Suppressor macrophage treated with lipopolysaccharide for 4 hours (primary cell): ENCODE measurements around the gene DCLK1.

Experiments used
- DNase-seq: peaks from one replicate; pipeline ENCODE4 v3.0.0-alpha.2; 2020

The DCLK1 gene

DNA sequence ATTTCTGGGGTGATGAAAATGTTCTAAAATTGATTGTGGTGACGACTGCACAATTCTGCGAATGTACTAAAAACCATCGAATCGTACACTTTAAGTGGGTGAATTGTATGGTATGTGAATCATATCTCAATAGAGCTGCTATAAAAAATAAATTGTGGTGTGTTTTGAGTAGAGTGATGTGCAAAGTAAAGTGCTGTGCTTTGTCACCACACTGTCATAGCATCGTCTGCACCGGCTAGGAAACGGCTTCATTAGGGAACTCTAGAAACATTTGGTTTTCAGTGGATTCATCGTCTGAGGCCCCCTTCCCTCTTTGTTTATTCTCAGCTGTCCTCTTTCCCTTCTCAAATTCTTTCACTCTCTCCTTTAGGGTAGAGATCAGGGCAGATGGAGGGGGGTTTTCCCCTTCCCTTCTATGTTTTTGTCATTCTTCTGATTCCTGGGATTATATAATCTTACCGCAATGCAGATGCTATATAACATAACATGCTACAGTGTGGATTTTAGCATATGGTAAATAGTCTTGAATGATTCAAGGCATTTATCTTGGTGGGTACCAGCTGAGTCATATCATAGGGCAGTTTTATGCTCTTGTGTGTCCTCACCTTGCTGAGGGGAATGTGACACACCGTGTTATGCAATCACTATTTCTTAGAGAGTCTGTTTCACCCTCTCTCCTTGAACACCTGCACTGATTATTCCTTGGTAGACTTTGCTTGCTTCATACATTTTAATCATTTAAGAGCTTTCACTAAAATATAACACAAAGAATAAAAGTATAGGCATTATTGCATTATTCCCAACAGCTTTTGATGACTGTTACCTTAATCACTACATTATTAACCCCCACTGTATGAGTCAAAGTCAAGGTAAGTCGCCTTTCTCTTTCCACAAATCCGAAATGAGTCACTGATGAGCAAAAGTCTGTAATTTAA is 239.4 kb downstream of the DCLK1 start:
- DNase-seq = no peak

DNA sequence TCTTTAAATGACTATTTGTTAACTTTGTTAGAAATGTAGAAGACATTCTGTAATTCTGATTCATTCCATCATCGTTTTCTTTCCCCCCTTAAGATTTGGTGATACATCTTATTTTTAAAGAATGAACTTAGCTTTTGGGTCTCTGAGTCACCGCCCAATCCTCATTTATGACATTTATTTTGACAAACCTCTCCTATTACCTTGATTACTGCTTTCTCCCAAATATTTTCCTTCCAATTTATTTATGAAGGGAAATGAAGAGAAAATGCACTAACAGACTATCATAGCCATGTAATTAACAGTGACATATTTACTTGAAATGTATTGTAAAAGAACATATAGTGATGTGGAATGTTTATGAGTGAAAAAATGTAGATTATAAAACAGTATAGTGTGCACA is 241.6 kb downstream of the DCLK1 start:
- DNase-seq = no peak

DNA sequence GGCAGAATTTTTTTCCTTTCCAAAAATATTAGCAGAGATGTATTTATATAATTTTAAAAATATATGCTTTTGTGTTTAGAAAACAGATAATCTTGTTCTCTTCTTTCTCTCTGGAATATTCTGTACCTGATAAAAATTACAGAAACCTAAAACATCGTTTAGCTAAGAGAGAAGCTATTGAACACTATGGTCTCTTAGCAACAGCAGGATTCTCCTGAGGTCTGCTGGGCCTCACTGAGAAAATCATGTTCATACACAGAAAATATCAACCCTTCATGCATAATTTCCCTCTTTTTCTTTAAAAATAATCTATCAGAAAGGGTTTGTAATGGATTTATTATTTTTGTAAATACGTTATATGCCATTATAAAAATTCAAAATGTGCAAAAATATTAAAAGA is 242.2 kb downstream of the DCLK1 start:
- DNase-seq = no peak

DNA sequence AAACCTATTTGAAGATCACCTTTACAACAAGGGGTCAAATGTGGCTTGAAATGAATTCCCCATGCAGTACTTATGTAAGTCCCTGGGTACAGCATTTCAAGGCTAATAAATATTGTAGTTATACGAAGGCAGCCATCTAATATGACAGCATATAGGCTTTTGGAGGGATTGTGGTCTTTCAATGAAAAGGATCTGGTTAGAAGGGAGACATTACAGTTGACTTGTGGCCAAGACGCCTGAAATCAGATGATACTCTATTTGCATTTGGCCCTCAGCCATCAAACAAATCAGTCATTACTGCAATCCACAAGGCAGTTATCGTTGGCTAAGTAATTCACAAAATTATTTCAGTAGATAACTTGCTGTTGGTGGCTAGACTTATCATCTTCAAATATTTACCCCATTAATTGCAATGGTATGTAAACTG is 242.7 kb downstream of the DCLK1 start:
- DNase-seq = no peak

DNA sequence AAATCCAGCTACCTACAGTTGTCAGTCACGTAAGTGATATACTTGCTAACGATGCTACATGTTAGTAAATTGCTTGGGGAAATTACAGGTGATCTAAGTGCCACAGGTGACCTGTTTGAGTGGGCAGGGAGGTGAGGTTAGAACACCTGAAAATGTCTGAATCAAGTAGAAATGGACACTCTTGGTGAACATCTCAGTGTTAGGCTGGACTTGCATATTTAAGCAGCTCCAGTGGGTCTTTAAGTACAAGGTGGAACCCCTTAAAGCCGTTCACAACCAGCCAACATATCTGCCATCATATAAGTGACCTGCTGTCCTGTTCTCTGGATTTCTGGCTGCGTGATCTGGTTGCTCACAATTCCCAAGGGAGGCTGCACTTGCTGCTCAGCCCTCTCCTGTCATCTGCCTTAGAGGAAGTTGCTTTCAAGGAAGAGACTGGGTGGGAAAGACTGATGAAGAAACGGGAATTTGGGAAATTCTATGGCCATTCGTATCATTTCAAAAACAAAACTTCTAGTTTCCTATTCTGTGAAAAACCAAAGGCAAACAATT is 244.0 kb downstream of the DCLK1 start:
- no peak for DNase-seq

DNA sequence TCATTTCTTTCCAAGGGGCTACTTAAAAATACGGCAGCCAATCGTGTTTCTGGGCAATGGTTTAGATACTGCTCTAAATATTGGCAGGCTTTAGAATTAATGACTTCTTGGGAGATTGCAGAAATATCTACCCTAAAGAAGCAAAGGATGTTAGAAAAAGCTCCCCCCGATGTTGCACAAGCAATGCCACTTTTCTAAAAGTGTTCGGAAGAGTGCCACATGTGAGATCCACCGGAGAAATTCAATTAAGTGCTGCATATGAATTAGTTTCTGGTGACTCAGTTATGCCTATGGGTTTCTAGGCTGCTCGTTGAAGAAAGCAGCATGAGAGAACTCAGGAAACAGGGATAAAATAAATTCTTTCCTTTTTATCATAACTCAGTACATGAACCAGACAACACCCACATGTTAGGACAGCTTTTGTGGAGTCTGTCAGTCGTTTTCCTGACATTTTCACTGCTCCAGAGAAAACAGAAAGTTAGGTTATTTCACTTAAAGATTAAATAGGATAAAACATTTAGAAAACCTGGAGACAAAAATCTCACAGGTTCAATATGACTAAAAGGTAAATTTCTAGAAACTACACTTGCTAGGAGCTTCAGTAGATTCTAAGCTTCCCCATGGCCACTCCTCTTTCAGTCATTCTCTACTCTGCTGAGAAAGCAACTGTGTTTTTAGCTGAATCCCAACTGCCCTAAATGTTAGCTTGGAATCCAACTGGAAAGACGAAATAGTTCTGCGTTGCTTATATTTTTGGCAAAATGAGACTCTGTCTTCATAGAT is 244.7 kb downstream of the DCLK1 start:
- no peak for DNase-seq

DNA sequence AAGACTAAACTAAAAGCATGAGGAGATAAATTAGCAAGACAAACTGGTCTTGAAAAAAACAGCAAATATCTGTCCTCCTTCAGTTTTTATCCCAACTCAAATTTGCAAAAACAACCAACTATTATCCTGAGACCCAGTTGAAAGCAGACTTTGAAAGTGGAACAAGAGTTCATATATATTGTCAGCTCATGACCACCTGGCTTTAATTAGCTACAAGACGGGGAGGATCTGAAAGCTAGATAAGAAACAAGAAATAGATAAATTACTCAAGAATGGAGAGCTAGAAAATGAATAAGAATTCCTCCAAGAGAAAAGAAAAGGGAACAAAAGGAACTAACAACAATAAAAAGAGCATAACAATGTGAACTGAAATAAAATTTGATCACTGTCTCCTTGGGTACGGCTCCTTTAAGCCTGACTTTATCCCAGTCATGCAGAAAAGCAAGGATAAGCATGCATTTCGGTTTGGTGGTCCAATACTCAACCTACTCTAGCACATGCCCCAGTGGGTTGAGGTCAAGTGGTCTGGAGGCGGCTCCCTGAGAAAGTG is 246.9 kb downstream of the DCLK1 start:
- no peak for DNase-seq

DNA sequence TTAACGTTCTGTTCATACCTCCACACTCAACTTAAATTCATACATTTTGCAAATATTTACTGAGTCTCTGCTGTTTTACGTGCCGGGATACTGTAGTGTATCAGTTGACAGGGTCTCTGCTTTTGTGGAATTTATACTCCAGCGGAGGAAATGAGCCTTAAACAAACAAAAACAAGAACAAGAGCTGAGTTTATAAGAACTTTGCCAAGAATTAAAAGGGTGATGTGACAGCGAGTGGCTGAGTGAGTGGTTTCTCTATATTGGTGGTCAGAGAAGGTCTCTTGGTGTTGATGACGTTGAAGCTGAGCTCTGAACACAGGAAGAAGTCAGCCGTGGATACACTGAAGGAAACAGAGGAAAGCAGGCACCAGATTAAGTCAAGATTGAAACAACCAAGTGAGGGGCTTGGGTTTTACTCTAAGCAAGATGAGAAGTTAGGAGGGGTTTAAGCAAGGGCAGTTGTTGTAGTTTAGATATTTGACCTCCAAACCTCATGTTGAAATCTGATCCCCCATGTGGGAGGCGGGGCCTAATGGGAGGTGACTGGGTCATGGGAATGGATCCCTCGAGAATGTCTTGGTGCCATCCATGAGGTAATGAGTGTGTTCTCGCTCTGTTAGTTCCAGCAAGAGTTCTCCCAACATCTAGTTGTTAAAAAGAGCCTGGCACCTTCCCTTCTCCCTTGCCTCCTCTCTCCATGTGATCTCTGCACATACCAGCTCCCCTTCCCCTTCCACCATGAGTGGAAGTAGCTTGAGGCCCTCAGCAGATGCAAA is 248.3 kb downstream of the DCLK1 start:
- no peak for DNase-seq

DNA sequence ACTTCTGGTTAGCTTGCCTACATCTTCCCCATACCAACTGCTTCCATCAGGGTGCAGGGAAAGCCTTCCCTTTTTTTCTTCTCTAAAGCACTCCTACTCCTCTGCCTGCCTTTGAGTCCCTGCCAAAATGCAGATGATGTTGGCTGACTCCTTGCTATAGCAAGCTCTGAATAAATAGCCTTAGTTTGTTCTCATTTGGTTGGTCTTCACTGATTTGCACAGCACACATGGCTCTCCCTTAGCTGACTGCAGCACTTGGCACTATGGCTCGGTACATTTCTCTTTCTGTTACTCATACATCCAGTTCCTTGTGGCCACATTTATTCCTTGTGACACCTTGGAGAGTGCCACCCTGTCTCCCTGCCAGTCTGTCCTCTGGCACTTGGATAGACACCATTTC is 249.8 kb downstream of the DCLK1 start:
- no peak for DNase-seq

DNA sequence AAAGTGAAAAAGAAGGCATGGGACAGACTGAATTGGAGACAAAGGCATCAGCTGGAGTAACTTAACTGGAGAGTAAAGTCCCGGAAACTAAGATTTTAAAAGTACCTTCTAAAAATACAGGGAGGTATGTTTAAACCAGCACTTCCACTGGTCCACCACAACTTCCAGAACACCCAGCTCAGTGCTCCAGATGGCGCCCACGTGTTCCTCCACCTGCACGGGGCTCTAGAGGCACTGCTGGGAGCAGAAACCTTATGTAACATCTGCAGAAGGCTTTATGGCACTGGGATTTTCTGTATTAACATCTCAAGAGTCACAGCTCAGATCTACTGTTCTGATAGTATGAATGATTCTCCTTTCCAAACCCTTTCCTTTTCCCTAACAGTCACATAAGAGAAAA is 252.1 kb downstream of the DCLK1 start:
- DNase-seq = no peak

DNA sequence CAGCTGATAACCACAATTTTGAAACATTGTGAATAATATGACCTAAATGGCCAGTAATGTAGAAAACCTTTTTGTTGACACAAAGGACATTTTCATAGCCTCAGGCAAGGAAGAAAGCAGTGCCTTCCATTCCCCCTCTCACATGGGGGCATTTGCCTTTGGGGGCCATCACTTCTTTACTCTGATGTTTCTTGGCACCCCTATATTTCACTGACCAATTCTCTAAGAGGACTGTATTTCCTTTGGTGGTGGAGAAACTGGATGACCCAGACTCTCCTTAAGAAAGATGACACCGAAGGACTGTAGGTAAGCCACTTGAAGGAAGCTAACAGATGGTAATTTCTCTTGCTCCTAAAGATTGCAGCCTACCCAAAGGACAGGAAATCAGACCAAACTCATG is 254.6 kb downstream of the DCLK1 start:
- no peak for DNase-seq

DNA sequence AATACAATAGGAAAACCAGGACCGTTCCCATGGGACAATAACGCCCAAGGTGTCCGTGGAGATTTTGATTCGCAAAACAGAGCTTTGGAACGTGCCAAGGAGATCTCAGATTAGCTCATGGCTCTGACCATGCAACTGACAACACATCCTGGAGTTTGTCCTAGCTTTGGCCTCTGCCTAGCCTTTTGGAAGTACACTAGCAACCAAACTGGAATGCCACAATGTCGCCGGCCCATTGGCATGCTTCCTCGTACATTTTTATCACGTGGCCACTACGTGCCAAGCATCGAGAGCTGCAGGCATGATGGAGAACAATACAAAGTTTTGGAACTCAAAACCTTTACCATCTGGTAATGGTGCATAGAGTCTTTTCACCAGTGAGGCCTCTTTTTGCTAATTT is 256.5 kb downstream of the DCLK1 start:
- DNase-seq = no peak

DNA sequence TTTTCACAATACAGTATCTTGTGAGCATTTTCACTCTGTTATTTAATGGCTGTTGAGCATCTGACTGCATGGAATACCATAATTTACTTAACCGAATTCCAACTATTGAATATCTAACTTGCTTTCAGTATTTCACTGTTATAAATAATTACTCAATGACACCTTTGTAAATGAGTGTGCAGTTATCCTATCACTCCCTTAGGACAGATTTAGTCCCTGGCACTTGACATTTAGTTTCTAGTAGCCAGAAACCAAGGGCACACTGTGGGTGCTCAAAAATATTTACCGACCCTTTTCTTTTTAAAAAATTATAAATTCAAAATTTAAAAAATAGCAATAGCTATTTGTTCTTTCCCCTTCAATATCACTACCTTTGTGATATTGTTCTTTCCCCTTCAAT is 258.8 kb downstream of the DCLK1 start:
- DNase-seq = no peak

DNA sequence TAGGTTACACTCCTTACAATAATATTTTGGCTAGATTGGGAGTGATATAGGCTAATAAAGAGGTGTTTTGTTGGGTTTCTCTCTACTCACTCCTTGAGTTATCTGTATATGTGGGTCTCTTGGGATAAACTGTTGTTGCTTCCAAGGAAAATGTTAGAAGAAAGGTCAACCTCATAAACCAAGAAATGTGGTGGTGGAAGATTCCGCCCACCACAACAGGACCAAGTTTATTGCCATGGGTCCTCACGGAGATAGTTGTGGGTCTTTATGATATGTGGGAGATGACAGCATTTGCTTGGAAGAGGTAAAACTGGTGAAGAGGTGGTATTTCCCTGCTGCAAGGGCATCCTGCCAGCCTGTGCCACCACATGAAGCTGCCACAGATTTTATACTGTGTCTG is 259.6 kb downstream of the DCLK1 start:
- DNase-seq = no peak

DNA sequence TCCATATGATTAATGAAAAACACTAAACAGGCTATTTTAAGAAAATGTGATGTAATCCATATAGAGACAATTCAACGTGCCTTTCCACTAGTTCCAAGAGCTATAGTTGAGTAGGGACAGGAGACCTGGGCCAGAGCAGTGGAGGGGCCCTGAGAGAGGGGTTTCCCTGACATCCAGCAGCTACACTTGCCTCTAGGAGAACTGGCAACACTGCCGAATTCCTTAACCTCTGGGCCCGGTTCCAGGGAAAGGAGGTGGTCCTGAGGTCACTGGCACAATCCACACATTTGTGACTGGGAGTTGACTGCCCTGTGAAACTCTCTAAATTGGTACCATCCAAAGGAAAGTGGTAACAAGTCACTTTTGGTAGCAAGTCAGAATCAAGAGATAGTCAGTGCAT is 264.4 kb downstream of the DCLK1 start:
- DNase-seq = no peak

DNA sequence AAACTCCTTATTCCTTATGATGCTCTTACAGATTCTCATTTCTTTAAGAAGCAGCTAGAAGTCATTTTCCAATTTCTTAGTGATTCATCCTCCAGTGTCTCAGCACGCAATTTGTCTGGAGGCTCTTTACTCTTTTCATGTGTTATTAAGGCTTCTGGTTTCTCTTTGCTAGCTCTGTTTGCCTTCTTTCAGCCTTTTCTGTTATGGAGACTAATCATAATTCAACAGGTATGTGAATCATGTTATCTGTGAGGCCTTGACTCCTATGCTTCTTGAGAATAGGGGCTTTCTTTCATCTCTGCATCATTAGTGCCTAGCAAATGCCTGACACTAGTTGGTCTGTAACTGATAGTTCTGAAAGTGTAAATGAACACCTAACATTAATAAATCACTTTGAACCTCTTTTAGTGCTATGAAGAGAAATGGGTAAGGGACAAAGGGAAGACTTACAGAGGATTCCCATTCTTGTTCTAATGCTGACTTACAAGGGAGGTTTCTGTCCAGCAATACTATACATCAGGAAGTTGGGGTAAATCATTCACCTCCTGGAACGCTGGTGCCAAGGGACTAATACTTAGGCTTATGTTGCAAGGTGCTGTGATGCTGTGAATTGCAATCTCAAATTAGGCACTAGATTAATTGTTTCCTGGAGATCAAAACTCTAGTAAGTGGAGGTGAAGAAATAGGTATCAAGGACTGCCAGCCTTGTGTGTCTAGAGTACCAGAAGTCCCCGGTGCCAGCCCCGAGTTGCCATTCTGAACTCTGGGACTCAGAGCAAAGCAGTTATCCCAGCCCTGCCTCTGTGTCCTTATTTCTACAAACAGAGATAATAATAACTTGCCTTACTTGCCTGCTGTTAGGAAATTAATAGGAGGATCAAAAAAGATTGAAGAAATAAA is 265.6 kb downstream of the DCLK1 start:
- DNase-seq = no peak

DNA sequence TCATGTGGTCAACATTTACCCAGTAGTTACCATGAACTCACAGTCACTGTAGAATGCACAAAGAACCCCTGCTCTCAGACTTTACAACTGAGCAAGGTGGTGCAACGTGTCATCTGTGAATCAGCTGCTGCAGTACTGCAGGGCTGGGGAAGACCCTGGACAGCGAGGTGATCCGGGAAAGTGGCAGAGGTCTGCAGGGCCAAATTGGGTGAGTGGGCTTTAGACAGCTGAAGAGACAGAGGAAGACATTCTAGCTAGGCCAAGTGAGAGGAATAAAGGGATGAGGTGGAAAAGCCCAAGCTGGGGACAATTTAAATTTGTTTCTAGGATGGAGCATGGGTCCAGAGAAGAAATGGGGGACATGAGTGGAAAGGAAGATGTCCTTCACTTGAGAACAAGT is 270.5 kb downstream of the DCLK1 start:
- no peak for DNase-seq

DNA sequence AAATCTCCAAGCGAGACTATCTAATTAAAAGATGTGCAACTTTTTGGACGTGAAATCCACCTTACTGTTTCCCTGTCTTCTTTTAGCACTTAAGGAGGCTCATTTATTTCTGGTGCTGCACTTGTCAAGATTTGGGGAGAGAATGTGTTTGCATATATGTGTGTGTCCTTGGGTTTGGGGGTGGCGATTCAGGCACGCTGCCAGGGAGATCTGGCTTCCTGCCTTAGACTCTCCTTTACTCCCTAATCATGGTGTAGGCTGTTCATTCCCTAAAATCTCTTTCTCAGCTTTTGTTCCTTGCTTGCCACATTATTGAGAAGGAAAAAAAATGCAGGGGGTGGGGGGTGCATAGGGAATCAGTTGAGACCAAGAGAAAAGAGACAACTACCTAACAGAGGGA is 271.2 kb downstream of the DCLK1 start:
- DNase-seq = no peak

DNA sequence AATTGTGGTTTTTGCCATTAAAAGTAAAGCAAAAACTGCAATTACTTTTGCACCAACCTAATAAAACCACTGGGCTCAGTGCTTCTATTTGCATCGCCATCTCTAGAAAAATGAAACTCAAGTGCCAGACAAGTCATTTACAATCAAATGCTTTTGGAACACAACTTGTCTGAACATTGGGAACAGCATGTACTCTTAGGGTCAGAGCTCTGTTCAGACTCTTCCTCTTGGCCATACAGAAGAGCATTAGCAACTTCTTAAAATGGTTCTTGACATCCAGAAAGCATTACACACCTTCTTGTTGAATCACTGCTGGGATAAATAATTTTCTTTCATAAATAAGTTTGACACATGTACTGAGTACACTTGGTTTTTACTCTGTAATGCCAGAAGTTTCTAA is 272.5 kb downstream of the DCLK1 start:
- no peak for DNase-seq

DNA sequence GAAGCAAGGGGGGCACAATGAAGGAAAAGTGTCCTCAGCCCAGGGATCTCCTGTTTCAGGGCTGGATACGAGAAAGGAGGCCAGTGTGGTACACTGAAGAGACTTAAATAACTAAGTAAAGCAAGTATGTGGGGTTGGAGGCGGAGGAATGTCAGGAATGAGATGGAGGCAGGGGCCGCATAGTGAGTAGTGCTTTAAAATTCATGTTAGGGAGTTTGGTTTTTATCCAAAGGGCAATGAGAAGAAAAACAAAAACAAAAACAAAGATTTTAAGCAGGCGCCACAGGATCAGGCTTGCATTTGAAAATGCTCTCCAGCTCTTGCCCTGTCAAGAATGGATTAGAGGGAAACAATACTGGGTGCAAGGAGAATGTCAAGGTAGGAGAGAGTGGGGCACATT is 273.4 kb downstream of the DCLK1 start:
- no peak for DNase-seq

DNA sequence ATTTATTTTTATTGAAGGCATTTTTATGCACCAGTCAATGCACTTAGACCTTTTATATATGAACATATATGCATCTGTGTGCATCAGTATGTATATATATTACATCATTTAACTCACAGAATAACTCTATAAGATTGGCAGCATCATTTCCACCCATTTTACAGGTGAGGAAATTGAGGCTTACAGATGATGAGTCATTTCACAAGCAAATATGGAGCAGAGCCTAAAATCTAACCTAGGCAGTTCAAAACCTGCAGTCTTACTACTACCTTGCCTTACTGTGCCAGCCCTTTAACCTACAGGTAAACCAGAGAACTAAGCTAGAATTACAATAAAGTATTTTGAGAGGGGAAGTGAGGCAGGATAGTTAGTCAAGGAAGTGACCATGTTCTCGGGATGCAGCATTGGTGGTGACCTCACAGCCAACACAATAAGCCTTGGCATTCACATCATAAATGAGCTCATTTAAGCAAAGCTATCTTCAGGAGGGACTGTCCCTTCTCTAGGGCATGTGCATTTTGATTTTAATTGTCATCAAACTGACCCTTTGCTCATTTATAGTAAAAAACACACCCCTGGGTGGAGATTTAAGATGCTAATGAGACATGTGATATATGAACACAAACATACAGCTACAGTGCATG is 274.3 kb downstream of the DCLK1 start:
- no peak for DNase-seq
